Stimulated activated CD8-positive, alpha-beta memory T cell treated with anti-CD3 and anti-CD28 coated beads, Interleukin-7, amount 100 ng/mL, for 4 hours (primary cell): ENCODE data around the gene OFD1.
A peak's percentile ranks its signal among the peaks of the same experiment; 100 is the strongest.
"Not testable (repeated sequence)": the region's sequence is repeated elsewhere in the genome, so short reads cannot be mapped to it uniquely, and the experiment has no call there.

Experiments
- DNase-seq, 2 donors: peaks; one replicate each; pipeline ENCODE4 v3.0.0-alpha.2; 2020; ENCODE audit warnings: low read depth in 2 of 2

The OFD1 gene

GRCh38 chrX:13703135-13703534 lies 31.4 kb upstream of the OFD1 start:
- DNase-seq: no peak

- DNase-seq: no peak
Measured at GRCh38 chrX:13703589-13703988, 31.0 kb upstream of the OFD1 start.

- no peak for DNase-seq
Measured at GRCh38 chrX:13711141-13711540, 23.4 kb upstream of the OFD1 start.

GRCh38 chrX:13716455-13716854 lies 18.1 kb upstream of the OFD1 start:
- no peak for DNase-seq

GRCh38 chrX:13716905-13717304 lies 17.6 kb upstream of the OFD1 start:
- no peak for DNase-seq

GRCh38 chrX:13717700-13718472 lies 16.7 kb upstream of the OFD1 start:
- no peak for DNase-seq

GRCh38 chrX:13719192-13719856 lies 15.2 kb upstream of the OFD1 start:
- DNase-seq: peak in 1 of 2 donors; percentile 17

- no peak for DNase-seq
Measured at GRCh38 chrX:13721371-13721770, 13.2 kb upstream of the OFD1 start.

GRCh38 chrX:13721819-13722519 lies 12.6 kb upstream of the OFD1 start:
- no peak for DNase-seq

GRCh38 chrX:13724878-13725277 lies 9.7 kb upstream of the OFD1 start:
- DNase-seq: peak in 1 of 2 donors; percentile 33

GRCh38 chrX:13726583-13726982 lies 8.0 kb upstream of the OFD1 start:
- DNase-seq: not testable (repeated sequence)

- DNase-seq: not testable (repeated sequence)
Measured at GRCh38 chrX:13730523-13730922, 4.0 kb upstream of the OFD1 start.

- DNase-seq: no peak
Measured at GRCh38 chrX:13732246-13733067, 2.1 kb upstream of the OFD1 start.

- DNase-seq: no peak
Measured at GRCh38 chrX:13733506-13733905, 1.0 kb upstream of the OFD1 start.

- no peak for DNase-seq
Measured at GRCh38 chrX:13741695-13742094, 7.1 kb downstream of the OFD1 start.

- peak in 1 of 2 donors; percentile 37 for DNase-seq
Measured at GRCh38 chrX:13742397-13743176, 8.0 kb downstream of the OFD1 start.

- DNase-seq: no peak
Measured at GRCh38 chrX:13747836-13748235, 13.3 kb downstream of the OFD1 start.

GRCh38 chrX:13748486-13748885 lies 13.9 kb downstream of the OFD1 start:
- no peak for DNase-seq

GRCh38 chrX:13750204-13750603 lies 15.7 kb downstream of the OFD1 start:
- DNase-seq: no peak

- DNase-seq: no peak
Measured at GRCh38 chrX:13750812-13751211, 16.3 kb downstream of the OFD1 start.

GRCh38 chrX:13752141-13752540 lies 17.6 kb downstream of the OFD1 start:
- no peak for DNase-seq
